Activated CD4-positive, alpha-beta T cell treated with anti-CD3 and anti-CD28 coated beads, Interleukin-2, amount 50 U/mL, for 4 hours (primary cell): ENCODE results near the gene LINGO1.

Source experiments
- DNase-seq, 2 experiments: peaks; one replicate each; pipeline ENCODE4 v3.0.0-alpha.2; 2020

LINGO1 gene, protein sequence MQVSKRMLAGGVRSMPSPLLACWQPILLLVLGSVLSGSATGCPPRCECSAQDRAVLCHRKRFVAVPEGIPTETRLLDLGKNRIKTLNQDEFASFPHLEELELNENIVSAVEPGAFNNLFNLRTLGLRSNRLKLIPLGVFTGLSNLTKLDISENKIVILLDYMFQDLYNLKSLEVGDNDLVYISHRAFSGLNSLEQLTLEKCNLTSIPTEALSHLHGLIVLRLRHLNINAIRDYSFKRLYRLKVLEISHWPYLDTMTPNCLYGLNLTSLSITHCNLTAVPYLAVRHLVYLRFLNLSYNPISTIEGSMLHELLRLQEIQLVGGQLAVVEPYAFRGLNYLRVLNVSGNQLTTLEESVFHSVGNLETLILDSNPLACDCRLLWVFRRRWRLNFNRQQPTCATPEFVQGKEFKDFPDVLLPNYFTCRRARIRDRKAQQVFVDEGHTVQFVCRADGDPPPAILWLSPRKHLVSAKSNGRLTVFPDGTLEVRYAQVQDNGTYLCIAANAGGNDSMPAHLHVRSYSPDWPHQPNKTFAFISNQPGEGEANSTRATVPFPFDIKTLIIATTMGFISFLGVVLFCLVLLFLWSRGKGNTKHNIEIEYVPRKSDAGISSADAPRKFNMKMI

DNA sequence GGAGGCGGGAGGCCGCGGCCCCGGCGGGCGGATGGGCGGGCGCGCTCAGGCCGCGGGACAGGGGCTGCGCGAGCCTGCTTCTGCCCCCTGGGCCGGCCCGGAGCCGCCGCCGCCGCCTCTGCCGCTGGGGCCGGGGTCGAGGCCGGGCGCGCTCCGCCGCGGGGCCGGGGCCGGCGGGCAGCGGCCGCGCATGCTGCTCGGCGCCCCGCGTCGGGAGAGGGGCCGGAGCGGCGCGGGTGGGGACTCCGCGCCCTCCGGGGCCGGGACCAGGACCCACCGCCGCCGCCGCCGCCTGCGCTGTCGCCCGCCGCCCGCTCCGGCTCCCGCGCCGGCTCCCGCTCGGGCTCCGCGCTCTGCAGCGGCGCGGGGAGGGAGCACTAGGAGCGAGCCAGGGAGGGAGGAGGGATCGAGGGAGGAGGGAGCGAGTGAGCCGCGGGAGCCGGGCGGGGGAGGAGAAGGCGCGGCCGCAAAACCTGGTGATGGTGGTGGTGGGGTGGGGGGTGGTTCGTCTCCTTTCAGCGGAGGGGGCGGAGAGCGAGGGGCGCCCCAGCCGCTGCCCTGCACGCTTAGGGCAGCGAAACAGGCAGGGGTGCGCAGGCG is at the start of gene LINGO1:
TSS of gene LINGO1 (minus strand) at position 379 of the 600 bp plus-strand sequence. CDS start 597 bp downstream, outside the sequence.
- no peak for DNase-seq

DNA sequence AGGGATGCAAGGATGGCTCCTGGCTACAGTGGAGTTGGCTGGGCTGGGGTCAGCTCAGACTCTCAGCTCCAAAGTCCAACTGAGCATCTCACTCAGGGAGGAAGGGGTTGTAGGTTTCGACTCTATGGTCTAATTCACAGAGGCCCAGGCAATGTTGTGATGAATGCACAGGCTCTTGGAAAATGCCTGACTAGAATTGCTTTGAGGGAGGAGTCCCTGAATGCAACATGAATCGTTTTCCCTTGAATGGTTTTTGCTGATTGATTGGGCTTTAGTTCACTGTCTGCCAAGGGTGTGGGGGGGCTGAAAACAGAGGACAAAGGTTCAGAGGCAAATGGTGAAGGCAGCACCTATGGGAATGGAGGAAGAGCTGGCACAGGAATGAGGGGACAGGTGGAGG is 48.6 kb upstream of the LINGO1 start:
- no peak for DNase-seq

DNA sequence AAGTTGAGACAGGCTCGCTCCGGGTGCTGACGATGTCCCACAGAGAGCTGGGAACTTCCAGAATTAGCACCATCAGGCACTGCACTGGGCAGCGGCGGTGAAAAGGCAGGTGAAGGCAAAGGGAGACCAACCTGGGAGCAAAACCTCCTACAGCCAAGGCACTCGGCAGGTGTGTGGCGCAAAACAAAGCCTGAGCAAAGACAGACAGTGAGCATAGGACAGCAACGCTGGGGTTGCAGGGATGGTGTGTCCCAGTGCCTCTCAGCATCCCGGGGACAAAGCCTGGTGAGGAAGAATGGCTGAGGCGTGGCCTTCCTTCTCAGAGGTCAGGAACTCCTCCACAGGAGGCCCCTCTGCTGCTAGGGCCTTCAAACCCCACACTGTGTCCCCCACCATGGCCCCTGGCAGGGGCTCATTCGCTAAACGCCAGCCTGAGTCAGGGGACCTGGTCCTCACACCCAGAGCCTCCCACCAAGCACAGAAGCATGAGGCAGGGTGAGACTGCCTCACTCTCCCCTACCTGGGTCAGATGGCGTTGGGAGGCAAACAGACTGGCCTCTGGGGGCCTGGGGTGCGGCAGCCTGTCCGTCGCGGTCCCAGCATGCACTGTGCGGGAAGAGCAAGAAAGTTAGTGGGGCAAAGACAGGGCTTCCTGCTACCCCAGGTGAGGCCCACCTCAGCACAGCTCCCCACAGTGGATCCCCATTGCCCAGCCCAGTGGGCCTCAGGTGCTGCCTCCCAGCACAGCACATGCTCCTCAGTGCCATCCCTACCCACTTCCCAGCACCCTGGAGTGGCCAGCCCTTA is 44.1 kb upstream of the LINGO1 start:
- DNase-seq: no peak

DNA sequence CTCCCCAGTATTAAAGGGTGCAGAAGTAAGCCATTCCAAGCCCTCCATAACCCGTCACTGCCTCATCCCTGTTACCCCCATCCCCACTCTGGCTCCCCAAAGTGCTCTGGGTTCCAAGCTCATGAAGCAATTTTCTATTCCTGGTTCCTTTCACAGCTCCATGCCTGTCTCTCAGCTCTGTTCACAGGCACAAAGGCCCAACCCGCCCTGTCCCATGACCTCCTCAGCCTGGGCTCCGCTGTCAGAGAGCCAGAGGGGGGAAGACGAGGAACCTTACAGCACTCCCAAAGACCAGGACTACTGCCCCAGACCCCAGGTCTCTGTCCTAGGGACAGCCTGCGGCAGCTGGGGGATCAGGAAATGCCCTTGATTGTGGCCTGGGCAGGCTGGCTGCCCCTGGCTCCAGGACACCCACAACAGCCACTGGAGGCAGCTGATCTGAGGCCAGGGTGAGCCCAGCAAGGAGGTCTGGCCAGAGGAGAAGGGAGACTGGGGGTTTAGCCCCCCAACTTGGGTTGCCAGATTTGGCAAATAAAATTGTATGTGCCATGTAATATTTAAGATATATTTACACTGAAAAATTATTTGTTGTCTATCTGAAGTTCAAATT is 43.2 kb upstream of the LINGO1 start:
- DNase-seq: no peak

DNA sequence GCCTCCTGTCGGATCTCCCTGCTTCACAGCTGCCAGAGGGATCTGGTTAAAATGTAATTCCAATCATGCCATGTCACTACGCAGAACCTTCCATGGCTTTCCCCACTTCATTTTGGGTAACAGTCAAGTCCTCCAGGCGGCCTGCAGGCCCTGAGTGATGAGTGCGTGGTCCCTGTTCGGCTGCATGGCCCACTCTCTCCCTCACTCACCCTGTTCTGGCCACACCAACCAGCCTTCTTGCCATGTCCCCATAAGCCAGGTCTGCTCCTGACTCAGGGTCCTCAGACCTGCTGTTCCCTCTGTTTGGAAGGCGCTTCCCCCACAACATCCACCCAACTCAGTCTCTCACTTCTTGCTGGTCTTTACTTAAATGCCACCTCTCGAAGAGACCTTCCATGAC is 41.6 kb upstream of the LINGO1 start:
- DNase-seq: no peak

DNA sequence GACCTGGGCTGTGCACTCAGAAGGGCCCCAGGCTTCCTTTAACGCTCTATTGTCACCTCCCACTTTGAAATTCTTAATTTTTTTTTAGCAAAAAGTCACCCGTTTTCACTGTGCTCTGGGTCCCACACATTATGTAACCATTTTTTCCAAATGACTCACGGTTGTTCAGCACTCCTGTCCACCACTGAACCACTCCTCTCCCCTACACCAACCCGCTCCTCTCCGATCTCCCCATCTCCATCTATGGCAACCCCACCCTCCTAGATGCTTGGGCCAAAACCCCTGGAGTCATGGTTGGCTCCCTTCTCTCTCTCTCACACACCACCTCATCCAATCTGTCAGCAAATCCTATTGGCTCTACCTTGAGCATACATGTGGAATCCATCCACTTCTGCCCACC is 41.2 kb upstream of the LINGO1 start:
- DNase-seq: no peak

DNA sequence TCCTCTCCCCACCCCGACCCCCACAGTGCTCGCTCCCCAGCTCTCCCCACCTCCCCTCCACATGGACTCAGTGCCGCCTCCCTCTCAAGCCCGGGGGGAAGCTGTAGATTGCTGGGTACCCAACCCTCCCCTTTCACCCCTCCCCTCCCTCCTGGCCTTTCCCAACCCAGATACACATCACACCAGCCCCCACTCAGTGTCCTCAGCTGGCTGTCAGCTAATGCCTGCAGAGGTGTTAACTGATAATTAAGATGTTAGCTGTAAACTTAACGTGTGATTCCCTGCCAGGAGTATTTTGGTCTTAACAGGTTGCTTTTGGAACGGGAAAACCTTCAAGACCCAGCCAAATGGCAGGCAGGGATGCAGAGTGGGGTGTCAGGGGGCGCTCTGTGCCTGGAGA is 39.4 kb upstream of the LINGO1 start:
- DNase-seq: no peak

DNA sequence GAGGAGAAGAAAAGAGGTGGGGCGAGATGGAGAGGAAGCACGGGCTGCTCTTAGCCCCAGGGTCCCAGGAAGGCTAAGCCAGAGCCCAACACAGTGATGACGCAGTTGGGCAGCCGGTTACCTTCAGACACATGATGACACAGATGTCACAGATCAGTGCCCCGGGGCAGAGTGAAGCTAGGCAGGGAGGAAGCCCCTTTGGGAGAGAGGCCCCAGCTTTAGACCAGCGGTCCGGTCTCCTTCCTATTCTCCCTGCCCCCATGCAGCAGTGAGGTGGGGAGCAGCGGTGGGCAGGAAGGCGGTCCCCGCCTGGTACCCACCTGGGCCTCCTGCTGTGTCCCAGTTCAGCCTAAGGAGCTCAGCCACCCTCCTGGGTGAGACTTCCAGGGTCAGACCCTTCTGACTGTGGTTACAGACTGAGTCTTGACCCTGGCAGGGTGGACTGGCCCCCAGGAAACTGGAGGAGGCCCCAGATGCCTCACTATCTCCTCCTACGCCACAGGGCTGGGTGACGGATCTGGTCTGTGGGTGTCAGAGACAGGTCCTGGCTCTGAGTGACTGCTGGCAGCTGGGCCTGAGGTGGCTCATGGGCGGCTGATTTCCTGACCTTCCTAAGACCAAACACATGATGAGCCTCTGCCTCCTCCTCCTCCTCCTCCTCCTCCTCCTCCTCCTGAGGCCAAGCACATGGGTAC is 38.8 kb upstream of the LINGO1 start:
- DNase-seq: no peak

DNA sequence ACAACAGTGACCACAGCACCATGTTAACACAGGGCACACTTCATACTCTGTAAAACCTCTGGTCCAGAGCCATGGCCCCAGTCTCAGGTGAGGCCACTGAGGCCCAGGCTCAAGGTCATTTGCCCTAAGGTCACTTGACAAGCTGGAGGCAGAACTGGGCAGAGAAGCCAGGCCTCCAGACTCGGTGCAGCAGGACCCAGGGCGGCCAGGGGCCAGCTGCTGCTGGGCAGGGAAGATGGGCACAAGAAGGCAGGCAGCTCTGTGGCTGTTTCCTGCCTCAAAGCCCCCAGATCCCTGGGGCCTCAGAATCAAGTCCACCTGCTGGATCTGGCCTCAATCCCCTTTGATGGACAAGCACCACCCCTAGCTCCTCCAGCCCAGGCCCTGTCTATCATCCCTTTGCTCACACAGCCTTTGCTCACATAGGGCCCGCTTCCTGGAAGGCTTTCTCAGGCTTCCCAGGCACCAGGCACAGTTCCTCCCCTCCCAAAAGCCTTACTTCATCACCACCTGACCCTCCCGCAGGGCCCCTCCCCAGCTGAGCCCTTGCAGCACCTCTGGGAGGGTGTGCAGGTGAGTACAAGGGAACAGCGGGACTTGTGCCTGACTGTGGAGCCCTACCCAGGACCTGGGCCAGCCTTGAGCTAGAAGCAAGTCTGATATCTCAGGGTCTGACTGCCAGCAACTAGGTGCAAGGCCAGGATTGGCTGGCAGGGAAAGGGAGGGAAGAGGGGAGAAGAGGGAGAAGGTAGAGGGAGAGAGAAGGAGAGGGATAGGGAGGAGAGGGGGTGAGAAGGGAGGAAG is 38.0 kb upstream of the LINGO1 start:
- DNase-seq: no peak

DNA sequence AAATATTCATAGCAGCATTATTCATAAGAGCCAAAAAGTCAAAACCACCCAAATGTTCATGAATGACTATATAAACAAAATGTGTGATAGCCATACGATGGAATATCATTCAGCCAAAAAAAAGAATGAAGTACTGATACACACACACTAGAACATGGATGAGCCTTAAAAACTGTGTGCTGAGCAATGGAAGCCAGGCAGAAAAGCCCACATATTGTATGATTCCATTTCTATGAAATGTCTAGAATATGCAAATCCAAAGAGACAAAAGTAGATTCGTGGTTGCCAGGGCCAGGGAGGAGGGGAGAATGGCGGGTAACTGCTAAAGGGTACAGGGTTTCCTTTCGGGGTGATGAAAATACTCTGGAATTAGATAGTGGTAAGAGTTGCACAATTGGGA is 37.2 kb upstream of the LINGO1 start:
- no peak for DNase-seq

DNA sequence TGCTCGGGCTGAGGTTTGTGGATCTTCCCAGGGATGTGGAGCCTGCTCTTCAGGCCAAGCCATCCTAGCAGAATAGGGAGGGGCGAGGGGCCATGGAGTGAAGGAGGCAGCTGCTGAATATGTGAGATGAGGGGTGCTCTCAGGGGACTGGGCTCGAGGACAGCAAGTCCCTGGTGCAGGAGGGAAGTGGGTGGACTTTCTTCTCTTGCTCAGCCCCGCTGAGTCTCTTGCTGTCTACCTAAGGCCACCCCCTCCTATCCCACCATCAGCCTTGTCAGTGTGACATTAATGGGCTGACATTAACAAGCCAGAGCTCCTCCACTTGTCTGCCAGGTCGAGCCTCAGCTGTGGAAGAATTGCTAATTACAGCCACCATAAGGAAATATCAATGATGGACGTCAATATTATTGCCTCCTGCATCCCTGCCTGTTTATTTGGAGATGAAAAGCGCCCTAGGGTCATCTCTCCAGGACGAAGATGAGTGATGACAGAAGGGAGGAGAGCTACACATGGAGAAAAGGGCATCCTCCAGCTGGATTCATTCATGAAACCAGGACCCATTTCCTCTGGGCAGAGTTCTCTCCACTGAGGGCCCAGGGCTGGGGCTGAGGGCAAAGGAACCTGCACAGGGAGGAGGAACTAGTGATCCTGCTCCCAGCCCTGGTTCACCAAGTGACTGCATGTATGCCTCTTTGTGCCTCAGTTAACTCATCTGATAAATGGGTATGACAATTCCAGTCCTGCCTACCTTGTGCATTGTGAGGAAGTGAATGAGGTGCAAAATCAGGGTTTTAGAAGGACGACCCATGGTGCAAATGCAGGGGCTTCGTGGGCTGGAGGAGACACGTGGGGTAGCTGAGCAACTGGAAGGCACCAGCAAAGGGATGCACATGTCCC is 34.9 kb upstream of the LINGO1 start:
- DNase-seq: no peak

DNA sequence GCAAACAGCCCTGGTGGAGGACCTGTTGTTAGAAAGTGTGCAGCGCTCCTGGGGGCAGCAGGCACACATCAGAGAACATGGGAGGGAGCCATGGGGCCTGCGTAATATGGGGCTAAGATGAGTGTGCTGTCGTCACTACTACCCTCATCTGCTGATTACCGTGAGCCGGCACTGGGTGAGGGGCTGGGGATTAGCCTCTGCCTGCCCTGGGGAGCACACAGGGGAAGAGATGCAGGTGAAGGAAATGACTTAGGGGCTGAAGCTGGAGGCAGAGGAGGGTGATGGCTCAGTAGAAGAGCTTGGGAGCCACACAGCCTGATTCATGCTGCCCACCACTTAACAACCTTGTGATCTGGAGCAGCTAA is 33.6 kb upstream of the LINGO1 start:
- DNase-seq: no peak

DNA sequence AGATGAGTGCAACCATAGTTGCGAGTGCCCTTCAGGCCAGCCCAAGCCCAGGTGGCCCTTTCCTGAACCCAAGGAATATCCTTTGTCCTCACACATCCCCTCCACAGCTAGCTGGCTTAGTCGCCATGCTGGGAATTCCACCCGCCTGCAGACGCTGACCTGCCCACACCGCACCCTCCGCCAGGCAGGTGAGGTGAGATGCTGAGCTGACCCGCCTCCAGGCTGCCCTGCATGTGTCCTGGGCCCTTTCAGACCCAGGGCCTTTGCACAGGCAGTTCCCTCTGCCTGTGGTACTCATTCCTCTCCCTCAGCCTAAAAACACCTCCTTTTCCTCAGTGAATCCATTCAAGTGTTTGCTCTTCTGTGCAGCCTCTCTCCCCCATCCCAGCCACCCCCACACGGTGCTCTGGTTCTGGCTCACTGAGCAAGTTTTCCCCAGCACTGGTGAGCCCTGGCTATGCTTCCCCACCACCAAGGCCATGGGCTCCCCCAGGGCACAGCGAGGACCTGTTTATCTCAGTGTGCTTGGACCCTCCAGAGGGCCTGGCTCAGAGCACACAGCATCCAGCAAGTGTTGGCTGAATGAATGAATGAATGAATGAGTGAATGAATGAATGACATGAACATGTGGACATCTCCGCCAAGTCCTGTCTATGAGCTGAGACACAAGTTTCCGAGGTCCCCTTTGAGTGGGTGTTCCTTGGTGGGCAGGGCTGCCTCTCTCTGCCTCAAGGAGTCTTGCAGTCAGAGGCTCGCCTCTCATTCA is 33.0 kb upstream of the LINGO1 start:
- no peak for DNase-seq

DNA sequence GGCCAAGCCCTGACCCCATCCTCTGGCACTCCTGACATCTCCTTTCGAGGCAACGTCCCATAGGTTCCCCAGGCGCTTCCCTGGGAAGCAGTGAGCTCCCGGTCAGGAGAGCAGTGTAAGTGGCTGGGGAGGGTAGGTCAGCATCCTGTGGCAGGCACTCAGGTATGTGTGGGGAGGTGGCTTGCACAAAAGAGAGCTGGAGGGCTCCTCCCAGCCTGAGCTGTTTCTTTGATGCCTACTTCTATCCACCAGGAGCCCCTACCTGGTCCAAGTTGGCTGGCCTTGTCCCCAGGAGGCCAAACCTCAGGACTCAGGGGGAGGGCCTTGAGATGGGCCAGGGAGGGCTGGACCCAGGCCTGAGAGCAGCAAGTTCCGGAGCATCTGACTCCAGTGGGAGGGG is 31.7 kb upstream of the LINGO1 start:
- no peak for DNase-seq

DNA sequence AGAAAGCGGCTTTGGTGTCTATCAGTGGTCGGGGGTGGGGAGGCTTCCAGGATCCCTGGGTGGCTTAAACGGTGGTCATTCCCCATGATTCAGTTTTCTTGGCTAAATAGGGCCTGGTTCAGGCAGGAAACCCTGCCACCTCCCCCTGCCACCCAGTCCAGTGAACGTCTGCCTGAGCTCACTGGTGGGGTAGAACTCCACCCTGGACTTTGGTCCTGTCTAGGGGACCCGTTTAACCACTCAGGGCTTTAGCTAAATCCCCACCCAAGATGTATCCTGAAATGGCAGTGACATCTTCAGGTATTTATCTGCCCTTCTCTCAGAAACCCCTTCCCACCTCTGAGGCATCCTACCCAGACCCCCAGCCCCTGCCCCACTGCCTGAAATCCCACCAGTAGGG is 30.5 kb upstream of the LINGO1 start:
- no peak for DNase-seq

DNA sequence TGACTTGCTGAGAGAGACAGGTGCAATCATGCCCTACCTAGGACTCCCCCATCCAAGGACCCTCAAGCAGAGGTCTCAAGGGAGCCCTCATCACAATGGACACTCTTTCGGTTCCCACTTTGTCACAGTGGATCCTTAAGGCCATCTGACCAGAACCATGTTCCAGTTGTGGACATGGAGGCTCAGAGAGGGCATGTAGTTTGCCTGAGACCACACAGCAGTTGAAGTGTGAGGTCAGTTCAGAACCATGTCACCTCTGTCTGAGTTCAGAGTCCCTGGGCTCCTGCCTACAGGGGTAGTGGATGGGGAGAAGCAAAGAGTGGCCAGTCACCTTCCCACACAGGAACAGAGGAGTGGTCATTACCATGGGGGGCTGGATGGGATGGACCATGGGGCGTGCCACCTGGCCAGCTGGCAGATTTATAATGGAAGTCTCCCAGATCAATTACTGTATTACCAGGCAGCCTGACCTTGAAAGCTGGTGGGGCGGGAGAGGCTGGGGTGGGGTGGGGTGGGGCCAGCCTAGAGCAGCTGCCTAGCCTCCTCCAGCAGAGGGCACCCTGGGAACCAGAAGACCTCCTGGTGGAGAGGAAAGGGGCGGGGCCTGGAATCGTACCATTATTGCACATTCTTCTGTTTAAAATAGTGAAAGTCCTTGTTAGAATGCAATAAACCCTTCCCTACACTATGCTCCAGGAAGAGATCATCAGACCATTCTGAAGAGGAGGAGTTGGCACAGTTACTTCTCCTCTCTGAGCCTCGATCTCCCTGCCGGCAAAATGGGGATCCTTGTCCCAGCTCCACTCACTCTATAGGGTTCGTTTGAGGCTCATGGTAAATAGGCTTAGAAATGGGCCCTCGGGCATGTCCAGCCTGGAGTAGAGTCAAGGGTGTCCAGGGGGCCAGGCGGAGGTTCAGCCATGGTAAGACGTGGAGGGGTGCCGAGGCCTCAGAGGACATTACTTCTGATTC is 26.9 kb upstream of the LINGO1 start:
- no peak for DNase-seq

DNA sequence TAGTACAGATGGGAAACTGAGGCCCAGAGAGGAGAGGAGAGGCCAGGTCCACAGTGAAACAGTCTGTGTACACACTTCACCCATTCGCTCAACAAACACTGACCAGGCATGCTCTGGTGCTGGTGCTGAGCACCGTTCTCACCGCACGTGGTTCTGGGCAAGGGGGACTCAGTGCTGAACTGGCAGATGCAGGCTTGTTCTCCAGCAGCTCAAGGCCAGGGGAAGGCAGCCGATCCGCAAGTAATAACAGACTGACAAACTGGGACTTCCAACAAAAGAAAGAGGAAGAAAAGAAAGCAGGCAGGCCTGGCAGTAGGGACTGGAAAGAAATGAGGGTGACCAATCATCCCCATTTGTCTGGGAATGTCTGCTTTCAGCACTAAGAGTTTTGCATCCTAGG is 25.6 kb upstream of the LINGO1 start:
- DNase-seq: no peak

DNA sequence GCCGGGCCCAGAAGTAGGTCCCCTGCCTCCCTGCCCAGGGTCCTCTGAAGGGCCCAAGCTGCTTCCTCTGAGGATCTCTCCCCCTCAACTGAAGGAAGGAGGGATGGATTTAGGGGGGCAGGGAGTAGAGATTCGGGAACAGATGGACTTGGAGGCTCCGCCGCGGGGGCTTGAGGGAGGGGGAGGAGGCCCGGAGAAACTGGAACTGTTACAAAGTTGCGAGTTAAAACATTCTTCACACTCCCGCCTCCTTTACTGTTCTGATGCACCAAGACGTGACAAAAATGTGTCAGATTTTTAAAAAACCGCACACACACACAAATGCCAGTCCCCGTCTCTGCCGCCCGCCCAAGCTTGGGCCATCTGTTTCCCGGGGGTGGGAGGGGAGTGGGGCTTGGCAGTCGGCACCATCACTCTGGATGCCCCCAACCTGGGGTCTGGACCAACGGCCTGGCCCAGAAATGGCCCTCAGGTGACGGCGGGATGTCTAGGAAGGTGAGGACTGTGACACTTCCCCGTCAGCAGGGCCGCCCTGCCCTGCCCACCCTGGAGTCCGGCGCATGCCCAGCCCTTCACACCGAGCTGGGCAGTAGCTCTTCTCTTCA is 25.0 kb upstream of the LINGO1 start:
- DNase-seq: no peak
